ENCODE data around the gene CTNNA3.

DNA sequence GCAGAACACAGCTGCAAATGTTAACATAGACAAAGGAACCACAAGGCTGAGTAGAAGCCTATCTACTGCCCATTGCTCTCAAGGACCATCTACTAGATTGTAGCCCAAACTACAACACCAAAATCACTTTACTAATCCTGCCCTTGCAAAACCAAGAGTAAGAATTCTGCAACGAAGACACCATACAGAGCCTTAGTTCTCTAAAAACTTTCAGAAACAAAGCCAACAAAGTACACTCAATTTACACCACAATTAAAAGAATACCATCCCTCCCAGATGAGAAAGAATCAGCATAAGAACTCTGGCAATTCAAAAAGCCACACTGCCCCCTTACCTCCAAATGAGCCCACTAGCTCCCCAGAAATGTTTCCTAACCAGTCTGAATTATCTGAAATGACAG, 294.3 kb downstream of the CTNNA3 start:
- TF ChIP-seq, protein P1, sequence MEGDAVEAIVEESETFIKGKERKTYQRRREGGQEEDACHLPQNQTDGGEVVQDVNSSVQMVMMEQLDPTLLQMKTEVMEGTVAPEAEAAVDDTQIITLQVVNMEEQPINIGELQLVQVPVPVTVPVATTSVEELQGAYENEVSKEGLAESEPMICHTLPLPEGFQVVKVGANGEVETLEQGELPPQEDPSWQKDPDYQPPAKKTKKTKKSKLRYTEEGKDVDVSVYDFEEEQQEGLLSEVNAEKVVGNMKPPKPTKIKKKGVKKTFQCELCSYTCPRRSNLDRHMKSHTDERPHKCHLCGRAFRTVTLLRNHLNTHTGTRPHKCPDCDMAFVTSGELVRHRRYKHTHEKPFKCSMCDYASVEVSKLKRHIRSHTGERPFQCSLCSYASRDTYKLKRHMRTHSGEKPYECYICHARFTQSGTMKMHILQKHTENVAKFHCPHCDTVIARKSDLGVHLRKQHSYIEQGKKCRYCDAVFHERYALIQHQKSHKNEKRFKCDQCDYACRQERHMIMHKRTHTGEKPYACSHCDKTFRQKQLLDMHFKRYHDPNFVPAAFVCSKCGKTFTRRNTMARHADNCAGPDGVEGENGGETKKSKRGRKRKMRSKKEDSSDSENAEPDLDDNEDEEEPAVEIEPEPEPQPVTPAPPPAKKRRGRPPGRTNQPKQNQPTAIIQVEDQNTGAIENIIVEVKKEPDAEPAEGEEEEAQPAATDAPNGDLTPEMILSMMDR (IDR thresholded peaks at IDR 0.05), result no peak
- TF ChIP-seq POLR2A (IDR thresholded peaks at IDR 0.05), result no peak
